ENCODE data around the gene KCNK4.

Gene KCNK4

DNA sequence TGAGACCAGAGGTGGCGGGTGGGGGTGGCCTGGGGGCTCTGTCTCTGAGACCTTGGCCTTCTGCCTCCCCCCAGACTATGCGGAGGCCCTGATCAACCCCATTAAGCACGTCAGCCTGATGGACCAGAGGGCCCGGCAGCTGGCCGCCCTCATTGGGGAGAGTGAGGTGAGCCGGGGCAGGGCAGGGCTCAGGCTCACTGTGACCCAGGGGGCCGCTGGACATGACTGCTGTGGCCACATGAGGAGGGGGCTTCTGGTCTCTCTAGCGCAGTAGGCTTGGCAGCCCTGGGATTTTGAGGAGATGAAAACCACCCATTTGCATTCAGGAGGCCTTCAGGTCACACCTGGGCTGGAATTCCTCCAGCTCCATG is 27.2 kb upstream of the KCNK4 start:
- Histone ChIP-seq H3K4me3 (ENCODE audit: control insufficient read depth in 1 of 7, extremely low read depth in 1 of 7, insufficient read depth in 4 of 7, low read depth in 2 of 7, low read length in 6 of 7) (no peak overlapping the region), H3K27ac (ENCODE audit: insufficient read depth in 1 of 2, low read depth in 1 of 2, low read length in 2 of 2, poor library complexity in 1 of 2, severe bottlenecking in 2 of 2) (no peak overlapping the region), H3K4me1 (ENCODE audit: control extremely low read depth in 1 of 4, control insufficient read depth in 4 of 4, insufficient read depth in 4 of 4, low read length in 3 of 4) (peaks cover 3 to 21% (median 19%) of the 10 kb centered on the region in 4 experiments), H3K9me3 (ENCODE audit: control extremely low read depth in 1 of 5, control insufficient read depth in 4 of 5, insufficient read depth in 2 of 5, low read depth in 1 of 5, low read length in 4 of 5) (no peaks in the 10 kb centered on the region), H3K27me3 (replicated peaks in 2 of 5; ENCODE audit: control insufficient read depth in 4 of 5, insufficient read depth in 5 of 5, low read length in 4 of 5) (no peaks in the 10 kb centered on the region), H3K36me3 (ENCODE audit: control insufficient read depth in 4 of 4, insufficient read depth in 4 of 4, low read length in 3 of 4) (peaks cover 3 to 66% (median 35%) of the 10 kb centered on the region in 4 experiments)
- ChIA-PET POLR2A (no interaction called here), CTCF (interaction anchor here (0.8 to 11.4 kb wide), 9 partner anchors 9 to 58 kb away, joined by 3 to 106 read pairs (median 6); partner anchors contain the start of genes CATSPERZ, FERMT3, PLCB3 and PPP1R14B)
- WGBS (ENCODE audit: insufficient coverage) = 100% methylated on average over 5 of the region's 8 CpGs
- DNase-seq = no peak

DNA sequence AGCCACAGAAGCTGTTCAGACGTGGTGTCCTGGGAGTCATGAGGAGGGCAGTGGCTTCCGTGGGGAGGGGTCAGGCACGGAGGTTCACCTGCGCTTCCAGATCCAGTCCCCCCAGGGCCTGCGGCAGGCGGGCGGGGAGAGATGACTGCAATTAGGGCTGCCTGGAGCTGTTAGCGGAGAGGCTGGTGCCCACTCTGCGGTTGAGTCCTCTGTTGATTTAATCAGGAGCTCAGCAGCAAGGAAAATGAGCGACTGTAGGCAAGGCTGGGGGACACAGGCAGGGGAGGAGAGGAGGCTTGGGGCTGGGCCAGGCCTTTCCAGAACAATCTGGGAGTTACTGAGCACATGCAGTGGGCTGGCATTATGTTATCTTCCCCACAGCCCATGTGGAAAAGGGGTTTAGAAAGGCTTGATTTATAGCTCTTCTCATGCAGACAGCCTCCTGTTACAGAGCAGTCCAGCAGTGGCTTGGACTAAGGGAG is 26.7 kb upstream of the KCNK4 start:
- Histone ChIP-seq H3K36me3 (ENCODE audit: control insufficient read depth in 4 of 4, insufficient read depth in 4 of 4, low read length in 3 of 4) (peaks cover 2 to 61% (median 31%) of the 10 kb centered on the region in 4 experiments), H3K27ac (ENCODE audit: insufficient read depth in 1 of 2, low read depth in 1 of 2, low read length in 2 of 2, poor library complexity in 1 of 2, severe bottlenecking in 2 of 2) (no peak overlapping the region), H3K27me3 (replicated peaks in 2 of 5; ENCODE audit: control insufficient read depth in 4 of 5, insufficient read depth in 5 of 5, low read length in 4 of 5) (no peaks in the 10 kb centered on the region), H3K9me3 (ENCODE audit: control extremely low read depth in 1 of 5, control insufficient read depth in 4 of 5, insufficient read depth in 2 of 5, low read depth in 1 of 5, low read length in 4 of 5) (no peaks in the 10 kb centered on the region), H3K4me1 (ENCODE audit: control extremely low read depth in 1 of 4, control insufficient read depth in 4 of 4, insufficient read depth in 4 of 4, low read length in 3 of 4) (peaks cover 4 to 25% (median 24%) of the 10 kb centered on the region in 4 experiments), H3K4me3 (ENCODE audit: control insufficient read depth in 1 of 7, extremely low read depth in 1 of 7, insufficient read depth in 4 of 7, low read depth in 2 of 7, low read length in 6 of 7) (no peak overlapping the region)
- ChIA-PET POLR2A (no interaction called here), CTCF (interaction anchor here (0.6 to 11.4 kb wide), 10 partner anchors 10 to 59 kb away, joined by 3 to 106 read pairs (median 6); partner anchors contain the start of genes CATSPERZ, FERMT3, NUDT22 and PLCB3)
- 100% methylated on average over 10 of the region's 10 CpGs for WGBS (ENCODE audit: insufficient coverage)
- no peak for DNase-seq

- ChIA-PET CTCF (interaction anchor here (0.6 to 11.4 kb wide), 6 partner anchors 11 to 60 kb away, joined by 3 to 106 read pairs (median 13); partner anchors contain the start of genes FERMT3, NUDT22, PLCB3 and PPP1R14B), POLR2A (no interaction called here)
- WGBS (ENCODE audit: insufficient coverage) = 96% methylated on average over 23 of the region's 35 CpGs
- H3K4me3 ChIP-seq (ENCODE audit: control insufficient read depth in 1 of 7, extremely low read depth in 1 of 7, insufficient read depth in 4 of 7, low read depth in 2 of 7, low read length in 6 of 7) = no peak overlapping the region
- DNase-seq = no peak
- H3K9me3 ChIP-seq (ENCODE audit: control extremely low read depth in 1 of 5, control insufficient read depth in 4 of 5, insufficient read depth in 2 of 5, low read depth in 1 of 5, low read length in 4 of 5) = no peaks in the 10 kb centered on the region
- H3K4me1 ChIP-seq (ENCODE audit: control extremely low read depth in 1 of 4, control insufficient read depth in 4 of 4, insufficient read depth in 4 of 4, low read length in 3 of 4) = peaks cover 4 to 34% (median 28%) of the 10 kb centered on the region in 4 experiments
- no peaks in the 10 kb centered on the region for H3K27me3 ChIP-seq (replicated peaks in 2 of 5; ENCODE audit: control insufficient read depth in 4 of 5, insufficient read depth in 5 of 5, low read length in 4 of 5)
- H3K27ac ChIP-seq (ENCODE audit: insufficient read depth in 1 of 2, low read depth in 1 of 2, low read length in 2 of 2, poor library complexity in 1 of 2, severe bottlenecking in 2 of 2) = no peak overlapping the region
- peaks cover 0 to 50% (median 26%) of the 10 kb centered on the region in 4 experiments for H3K36me3 ChIP-seq (ENCODE audit: control insufficient read depth in 4 of 4, insufficient read depth in 4 of 4, low read length in 3 of 4)
These were observed 25.6 kb upstream of the KCNK4 start for GRCh38 chr11:64265176-64266160.

GRCh38 chr11:64266339-64266738 is 24.8 kb upstream of the KCNK4 start:
- WGBS (ENCODE audit: insufficient coverage) = 98% methylated on average over 14 of the region's 15 CpGs
- peaks cover 4 to 37% (median 32%) of the 10 kb centered on the region in 4 experiments for H3K4me1 ChIP-seq (ENCODE audit: control extremely low read depth in 1 of 4, control insufficient read depth in 4 of 4, insufficient read depth in 4 of 4, low read length in 3 of 4)
- no peaks in the 10 kb centered on the region for H3K9me3 ChIP-seq (ENCODE audit: control extremely low read depth in 1 of 5, control insufficient read depth in 4 of 5, insufficient read depth in 2 of 5, low read depth in 1 of 5, low read length in 4 of 5)
- H3K27me3 ChIP-seq (replicated peaks in 2 of 5; ENCODE audit: control insufficient read depth in 4 of 5, insufficient read depth in 5 of 5, low read length in 4 of 5) = no peaks in the 10 kb centered on the region
- H3K4me3 ChIP-seq (ENCODE audit: control insufficient read depth in 1 of 7, extremely low read depth in 1 of 7, insufficient read depth in 4 of 7, low read depth in 2 of 7, low read length in 6 of 7) = no peak overlapping the region
- peaks cover 0 to 46% (median 26%) of the 10 kb centered on the region in 4 experiments for H3K36me3 ChIP-seq (ENCODE audit: control insufficient read depth in 4 of 4, insufficient read depth in 4 of 4, low read length in 3 of 4)
- ChIA-PET CTCF (interaction anchor here (0.6 to 11.4 kb wide), 4 partner anchors 12 to 67 kb away, joined by 3 to 106 read pairs (median 20); partner anchors contain the start of genes FERMT3, PLCB3 and PPP1R14B), POLR2A (no interaction called here)
- H3K27ac ChIP-seq (ENCODE audit: insufficient read depth in 1 of 2, low read depth in 1 of 2, low read length in 2 of 2, poor library complexity in 1 of 2, severe bottlenecking in 2 of 2) = no peak overlapping the region
- DNase-seq = no peak

GRCh38 chr11:64267207-64267945 is 23.7 kb upstream of the KCNK4 start:
- Histone ChIP-seq H3K27me3 (replicated peaks in 2 of 5; ENCODE audit: control insufficient read depth in 4 of 5, insufficient read depth in 5 of 5, low read length in 4 of 5) (no peaks in the 10 kb centered on the region), H3K9me3 (ENCODE audit: control extremely low read depth in 1 of 5, control insufficient read depth in 4 of 5, insufficient read depth in 2 of 5, low read depth in 1 of 5, low read length in 4 of 5) (no peaks in the 10 kb centered on the region), H3K4me3 (ENCODE audit: control insufficient read depth in 1 of 7, extremely low read depth in 1 of 7, insufficient read depth in 4 of 7, low read depth in 2 of 7, low read length in 6 of 7) (peak overlapping the region in 3 of 7 experiments; percentile 32 to 87 (median 76)), H3K27ac (ENCODE audit: insufficient read depth in 1 of 2, low read depth in 1 of 2, low read length in 2 of 2, poor library complexity in 1 of 2, severe bottlenecking in 2 of 2) (peak overlapping the region; percentile 50 to 96), H3K36me3 (ENCODE audit: control insufficient read depth in 4 of 4, insufficient read depth in 4 of 4, low read length in 3 of 4) (peaks cover 0 to 38% (median 21%) of the 10 kb centered on the region in 4 experiments), H3K4me1 (ENCODE audit: control extremely low read depth in 1 of 4, control insufficient read depth in 4 of 4, insufficient read depth in 4 of 4, low read length in 3 of 4) (peaks cover 4 to 47% (median 41%) of the 10 kb centered on the region in 4 experiments)
- ChIA-PET POLR2A (interaction anchor here (0.6 to 1.4 kb wide), 3 partner anchors 17 to 290 kb away, joined by 3 to 4 read pairs (median 3); partner anchors contain the start of gene FERMT3), CTCF (interaction anchor here (1.0 to 11.4 kb wide), 8 partner anchors 9 to 77 kb away, joined by 3 to 106 read pairs (median 14); partner anchors contain the start of genes CATSPERZ, FERMT3, PLCB3 and PPP1R14B)
- WGBS (ENCODE audit: insufficient coverage) = 95% methylated on average over 17 of the region's 27 CpGs
- DNase-seq = peak in 1 of 3 donors; percentile 16

DNA sequence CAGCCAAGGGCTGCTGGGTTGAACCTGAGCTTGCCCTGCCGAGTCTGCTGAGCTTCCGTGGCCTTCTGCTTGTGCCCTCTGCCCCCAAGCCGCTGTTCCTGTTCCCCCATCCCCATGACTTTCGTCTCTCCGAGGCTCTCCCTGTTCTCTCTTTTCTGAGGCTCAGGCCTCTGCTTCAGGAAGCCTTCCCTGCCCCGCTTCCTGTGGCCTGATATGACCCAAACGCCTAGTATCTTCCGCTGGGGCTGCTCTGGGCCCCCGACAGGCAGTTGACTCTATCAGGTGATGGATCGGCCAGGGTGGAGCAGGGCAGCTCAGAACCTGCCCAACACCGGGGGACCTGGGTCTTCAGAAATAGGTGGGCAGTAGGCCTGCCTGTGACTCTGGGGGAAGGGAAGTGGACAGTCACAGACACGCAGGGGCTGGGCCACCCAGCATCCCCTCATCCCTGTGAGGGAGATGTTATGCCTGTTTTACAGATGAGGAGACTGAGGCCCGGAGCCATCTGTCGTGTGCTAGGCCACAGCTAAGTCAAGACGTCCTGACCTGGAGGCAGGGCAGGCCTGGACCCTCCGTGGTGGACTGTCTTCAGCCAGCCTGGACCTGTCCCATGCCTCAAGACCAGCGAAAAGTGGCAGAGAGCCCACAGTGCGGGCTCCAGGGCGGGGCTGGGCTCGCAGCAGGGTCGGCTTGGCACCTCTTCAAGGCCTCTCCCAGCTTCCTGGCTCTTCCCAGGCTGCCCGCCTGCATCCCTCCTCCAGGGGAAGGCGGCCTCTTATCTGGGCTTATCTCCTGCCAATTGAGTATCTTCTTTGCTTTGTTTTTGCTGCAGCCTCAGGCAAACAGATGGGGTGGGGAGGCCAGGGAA is 22.8 kb upstream of the KCNK4 start:
- Histone ChIP-seq H3K9me3 (ENCODE audit: control extremely low read depth in 1 of 5, control insufficient read depth in 4 of 5, insufficient read depth in 2 of 5, low read depth in 1 of 5, low read length in 4 of 5) (no peaks in the 10 kb centered on the region), H3K27me3 (replicated peaks in 2 of 5; ENCODE audit: control insufficient read depth in 4 of 5, insufficient read depth in 5 of 5, low read length in 4 of 5) (no peaks in the 10 kb centered on the region), H3K27ac (ENCODE audit: insufficient read depth in 1 of 2, low read depth in 1 of 2, low read length in 2 of 2, poor library complexity in 1 of 2, severe bottlenecking in 2 of 2) (peak overlapping the region; percentile 88 to 96), H3K4me1 (ENCODE audit: control extremely low read depth in 1 of 4, control insufficient read depth in 4 of 4, insufficient read depth in 4 of 4, low read length in 3 of 4) (peaks cover 4 to 51% (median 41%) of the 10 kb centered on the region in 4 experiments), H3K36me3 (ENCODE audit: control insufficient read depth in 4 of 4, insufficient read depth in 4 of 4, low read length in 3 of 4) (peaks cover 0 to 34% (median 15%) of the 10 kb centered on the region in 4 experiments), H3K4me3 (ENCODE audit: control insufficient read depth in 1 of 7, extremely low read depth in 1 of 7, insufficient read depth in 4 of 7, low read depth in 2 of 7, low read length in 6 of 7) (peak overlapping the region in 5 of 7 experiments; percentile 76 to 94 (median 87))
- ChIA-PET POLR2A (interaction anchor here (0.5 to 3.9 kb wide), 6 partner anchors 16 to 291 kb away, joined by 3 to 30 read pairs (median 4); partner anchors contain the start of genes BAD, FERMT3, FKBP2 and GPR137), CTCF (interaction anchor here (0.8 to 11.4 kb wide), 13 partner anchors 10 to 78 kb away, joined by 3 to 106 read pairs (median 4); partner anchors contain the start of genes CATSPERZ, FERMT3, FKBP2 and PLCB3)
- peak in 2 of 3 donors; percentile 18 to 27 for DNase-seq
- WGBS (ENCODE audit: insufficient coverage) = 25% methylated on average over 18 of the region's 23 CpGs
